ENCODE results near the gene CHRM2. TPM values are rescaled to one million over a fixed set of nuclear protein-coding genes. Genes with fewer than 3 reads are reported as not detected.
"Not testable (repeated sequence)": the region's sequence is repeated elsewhere in the genome, so short reads cannot be mapped to it uniquely, and the experiment has no call there.

Gene CHRM2
- total RNA-seq, result 5.3 TPM

DNA sequence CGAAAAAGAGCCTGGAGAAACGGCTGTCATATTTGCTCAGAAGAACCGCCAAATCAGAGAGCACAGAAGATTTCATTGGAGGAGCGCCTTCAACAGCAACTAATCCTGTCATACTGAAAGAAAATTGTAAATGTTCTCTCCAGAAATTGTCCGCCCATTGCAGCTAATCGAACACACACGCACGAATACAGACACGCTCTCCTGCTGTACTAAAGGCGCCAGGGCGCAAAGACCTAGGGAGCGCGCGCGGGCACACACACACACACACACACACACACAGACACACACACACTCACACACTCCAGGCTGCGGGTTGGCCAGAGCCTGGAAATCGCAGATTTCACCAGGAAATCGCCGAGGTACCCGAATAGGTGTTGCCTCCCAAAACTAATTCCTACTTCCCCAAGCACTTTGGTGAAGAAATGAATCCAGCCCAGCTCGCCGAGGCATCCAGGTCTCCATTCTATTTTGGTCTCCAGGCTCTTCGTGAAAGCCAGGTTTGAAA is at the start of gene CHRM2:
CHRM2 (plus strand) TSS at position 157 of the 505 bp plus-strand sequence. CDS start 146,214 bp downstream, outside the sequence.
- no peak for FAIRE-seq
- DNase-seq (ENCODE audit: low spot score in 2 of 2), result peak in 1 of 2 donors; percentile 11

DNA sequence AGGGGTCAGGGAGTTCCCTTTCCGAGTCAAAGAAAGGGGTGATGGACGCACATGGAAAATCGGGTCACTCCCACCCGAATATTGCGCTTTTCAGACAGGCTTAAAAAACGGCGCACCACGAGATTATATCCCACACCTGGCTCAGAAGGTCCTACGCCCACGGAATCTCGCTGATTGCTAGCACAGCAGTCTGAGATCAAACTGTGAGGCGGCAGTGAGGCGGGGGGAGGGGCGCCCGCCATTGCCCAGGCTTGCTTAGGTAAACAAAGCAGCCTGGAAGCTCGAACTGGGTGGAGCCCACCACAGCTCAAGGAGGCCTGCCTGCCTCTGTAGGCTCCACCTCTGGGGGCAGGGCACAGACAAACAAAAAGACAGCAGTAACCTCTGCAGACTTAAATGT is 37.1 kb upstream of the CHRM2 start:
- not testable (repeated sequence) for DNase-seq (ENCODE audit: low spot score in 2 of 2); FAIRE-seq

DNA sequence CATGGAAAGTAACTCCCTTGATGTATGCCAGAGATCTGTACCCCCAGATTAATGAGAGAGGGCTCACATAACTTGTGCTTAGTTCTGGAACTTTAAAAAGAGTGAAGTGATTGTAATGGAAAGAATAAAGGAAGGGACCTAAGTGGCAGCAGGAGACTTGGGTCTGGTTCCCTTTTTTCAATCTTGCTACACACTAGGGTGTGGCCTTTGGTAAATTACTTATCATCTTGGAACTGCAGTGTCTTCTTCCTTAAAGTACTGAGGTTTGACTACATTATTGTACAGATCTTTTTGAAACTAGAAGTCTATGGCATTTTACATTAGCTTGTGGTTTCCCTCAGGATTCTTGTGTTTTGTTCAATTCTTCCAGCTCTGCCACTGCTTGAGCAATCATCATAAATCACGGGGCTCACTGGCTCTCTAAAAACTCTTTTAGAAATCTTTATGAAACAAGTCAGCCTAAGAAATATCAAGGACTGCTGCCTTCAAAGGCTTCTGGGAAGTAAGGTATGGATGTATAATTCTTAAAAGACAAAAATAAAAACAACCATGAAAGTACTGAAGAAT is 22.5 kb upstream of the CHRM2 start:
- FAIRE-seq (no peak), DNase-seq (ENCODE audit: low spot score in 2 of 2) (no peak)

DNA sequence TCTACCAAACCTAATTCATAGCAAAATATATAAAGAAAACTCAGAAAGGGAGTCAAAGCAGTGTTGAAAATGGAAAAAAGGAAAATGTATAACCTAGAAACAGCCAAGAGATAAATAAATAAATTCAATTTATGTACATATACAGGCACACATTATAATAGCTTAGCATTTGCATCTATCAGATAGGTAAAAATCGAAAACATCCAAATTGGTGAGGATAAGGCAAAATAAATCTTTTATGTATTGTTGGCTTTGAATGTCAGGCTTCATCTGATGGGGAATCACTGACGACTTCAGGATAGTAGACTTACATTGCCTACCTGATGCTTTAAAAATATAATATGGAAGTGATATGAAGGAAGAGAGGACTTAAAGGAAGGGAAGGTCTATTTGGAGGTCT is 20.6 kb upstream of the CHRM2 start:
- DNase-seq (ENCODE audit: low spot score in 2 of 2) (no peak), FAIRE-seq (no peak)

DNA sequence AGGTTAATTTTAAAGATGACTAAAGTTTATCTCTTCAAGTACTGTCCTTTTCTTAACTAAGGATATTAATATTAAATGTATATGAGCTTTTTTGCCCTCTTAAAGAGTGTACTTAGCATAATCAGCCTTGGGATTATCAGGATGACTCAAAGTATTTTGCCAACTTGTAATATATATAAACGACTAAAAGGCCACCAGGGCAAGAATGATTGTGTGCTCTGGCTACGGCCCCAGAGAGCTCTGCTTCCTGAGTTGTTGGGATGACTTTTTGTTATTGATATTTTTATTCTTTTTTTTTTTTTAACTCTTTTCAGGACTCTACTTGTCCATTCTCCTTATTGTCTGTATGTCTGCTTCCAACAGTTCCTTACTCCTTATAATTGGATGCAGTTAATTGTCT is 14.8 kb upstream of the CHRM2 start:
- no peak for DNase-seq (ENCODE audit: low spot score in 2 of 2)
- FAIRE-seq, result no peak

DNA sequence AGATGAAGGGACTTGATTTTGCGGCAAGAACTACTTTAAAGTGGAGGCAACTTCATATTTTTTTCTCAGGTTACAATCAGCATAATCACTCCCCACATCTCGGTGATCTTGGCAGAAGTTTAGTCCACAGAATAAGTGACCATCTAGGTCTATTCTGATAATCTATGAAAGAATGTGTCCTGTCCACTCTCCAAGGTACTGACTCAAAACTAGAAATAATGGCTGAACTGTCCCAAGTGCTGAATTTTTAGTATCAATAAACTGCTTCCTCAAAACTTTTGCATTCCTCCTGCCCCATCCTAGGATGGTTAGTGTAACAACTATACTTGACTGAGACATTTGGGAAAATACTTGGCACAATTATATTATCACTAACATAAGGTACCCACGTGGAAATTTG is 10.9 kb upstream of the CHRM2 start:
- FAIRE-seq, result no peak
- DNase-seq (ENCODE audit: low spot score in 2 of 2), result no peak

DNA sequence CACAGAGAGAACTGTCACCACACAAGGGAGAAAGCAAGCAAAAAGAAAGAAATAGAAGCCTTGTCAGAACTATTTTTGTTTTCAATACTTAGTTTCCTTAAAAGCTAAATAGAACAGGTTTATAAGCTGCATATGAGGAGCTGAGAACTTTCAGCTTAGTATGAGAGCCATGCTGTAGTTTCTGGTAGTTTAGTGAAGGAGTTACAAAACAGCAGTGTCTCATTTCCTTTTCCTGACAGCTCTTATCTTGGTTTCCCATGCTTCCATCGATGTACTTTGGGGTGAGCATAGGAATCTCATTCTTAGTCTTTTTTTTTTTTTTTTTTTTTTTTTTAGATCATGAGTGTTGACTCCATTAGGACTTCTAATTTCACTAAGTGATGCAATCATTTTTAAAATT is 8.6 kb upstream of the CHRM2 start:
- FAIRE-seq (no peak), DNase-seq (ENCODE audit: low spot score in 2 of 2) (no peak)

DNA sequence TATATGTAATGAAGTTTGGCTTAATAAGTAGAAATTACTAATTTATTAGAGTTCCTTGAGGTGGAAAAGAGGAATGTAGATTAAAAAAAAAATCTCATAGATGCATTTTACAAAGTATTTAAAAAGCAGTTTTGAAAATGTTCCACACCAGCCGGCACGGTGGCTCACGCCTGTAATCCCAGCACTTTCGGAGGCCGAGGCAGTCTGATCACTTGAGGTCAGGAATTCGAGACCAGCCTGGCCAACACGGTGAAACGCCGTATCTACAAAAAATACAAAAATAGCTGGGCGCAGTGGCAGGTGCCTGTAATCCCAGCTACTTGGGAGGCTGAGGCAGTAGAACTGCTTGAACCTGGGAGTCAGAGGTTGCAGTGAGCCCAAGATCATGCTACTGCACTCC is 3.2 kb upstream of the CHRM2 start:
- DNase-seq (ENCODE audit: low spot score in 2 of 2) (no peak), FAIRE-seq (no peak)

DNA sequence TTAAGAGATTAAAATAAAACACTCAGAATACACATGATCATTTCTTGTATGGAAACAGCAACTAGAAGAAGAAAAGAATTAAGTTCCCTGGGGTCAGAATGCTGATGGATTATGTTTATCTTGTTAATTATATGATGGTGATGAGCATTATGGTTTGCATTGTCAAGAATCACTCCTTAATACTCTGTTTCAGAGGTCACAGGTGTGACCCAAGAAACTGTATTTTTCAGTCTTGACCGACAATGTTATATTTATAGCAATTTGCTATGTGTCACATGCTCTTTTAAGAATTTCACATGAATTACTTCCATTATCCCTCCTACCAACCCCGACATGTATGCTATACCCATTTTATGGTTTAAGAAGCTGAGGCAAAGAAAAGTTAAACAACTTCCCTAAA is 2.7 kb upstream of the CHRM2 start:
- no peak for DNase-seq (ENCODE audit: low spot score in 2 of 2)

DNA sequence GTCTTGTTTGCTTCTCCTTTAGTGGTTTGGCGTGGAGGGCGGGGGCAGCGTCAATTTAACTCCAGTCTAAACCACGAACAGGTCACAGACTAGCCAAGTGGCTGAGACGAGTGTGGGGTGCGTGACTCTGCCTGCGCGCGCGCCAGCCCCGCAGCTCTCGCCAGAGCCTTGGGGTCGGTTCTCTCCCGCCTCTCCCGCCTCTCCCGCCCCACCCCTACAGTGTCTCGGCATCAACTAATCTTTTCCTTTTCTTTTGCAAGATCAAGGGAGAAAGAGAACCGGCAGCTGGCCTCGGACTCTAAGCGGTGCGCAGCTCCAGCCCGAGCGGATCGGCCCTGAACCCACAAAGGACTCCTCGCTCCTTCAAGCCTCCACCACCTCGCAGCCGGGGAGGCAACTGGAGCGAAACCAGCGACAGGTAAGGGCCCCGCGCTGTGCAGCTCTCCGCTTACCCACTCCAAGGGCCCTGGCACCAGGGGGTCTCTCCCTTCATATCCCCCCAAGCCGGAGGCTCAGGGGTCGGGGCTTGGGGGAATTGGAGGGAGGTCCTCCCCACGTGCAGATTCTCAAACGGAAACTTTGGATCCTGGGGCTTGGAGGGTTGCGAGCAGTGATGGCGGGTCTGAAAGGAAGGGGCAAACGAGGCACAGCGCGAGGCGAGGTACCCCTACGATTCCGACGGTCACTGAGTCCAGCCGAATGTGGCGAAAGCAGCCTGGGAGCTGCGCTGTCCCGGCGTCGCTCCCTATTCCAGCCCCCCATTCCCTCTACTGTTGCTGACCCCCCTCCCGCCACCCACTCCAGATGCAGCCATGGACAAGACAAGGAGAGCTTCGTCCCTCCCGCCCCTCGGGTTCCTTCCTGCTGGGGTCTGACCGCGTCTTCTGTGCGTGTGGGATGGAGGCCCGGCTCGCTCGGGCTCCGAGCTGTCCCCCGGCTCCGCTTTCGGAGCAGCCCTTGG is 829 bp downstream of the CHRM2 start:
- peak in 1 of 2 donors; percentile 26 for DNase-seq (ENCODE audit: low spot score in 2 of 2)
- FAIRE-seq, result no peak

More for the DNA sequence above, 2.7 kb upstream of the CHRM2 start:
- FAIRE-seq, result no peak

DNA sequence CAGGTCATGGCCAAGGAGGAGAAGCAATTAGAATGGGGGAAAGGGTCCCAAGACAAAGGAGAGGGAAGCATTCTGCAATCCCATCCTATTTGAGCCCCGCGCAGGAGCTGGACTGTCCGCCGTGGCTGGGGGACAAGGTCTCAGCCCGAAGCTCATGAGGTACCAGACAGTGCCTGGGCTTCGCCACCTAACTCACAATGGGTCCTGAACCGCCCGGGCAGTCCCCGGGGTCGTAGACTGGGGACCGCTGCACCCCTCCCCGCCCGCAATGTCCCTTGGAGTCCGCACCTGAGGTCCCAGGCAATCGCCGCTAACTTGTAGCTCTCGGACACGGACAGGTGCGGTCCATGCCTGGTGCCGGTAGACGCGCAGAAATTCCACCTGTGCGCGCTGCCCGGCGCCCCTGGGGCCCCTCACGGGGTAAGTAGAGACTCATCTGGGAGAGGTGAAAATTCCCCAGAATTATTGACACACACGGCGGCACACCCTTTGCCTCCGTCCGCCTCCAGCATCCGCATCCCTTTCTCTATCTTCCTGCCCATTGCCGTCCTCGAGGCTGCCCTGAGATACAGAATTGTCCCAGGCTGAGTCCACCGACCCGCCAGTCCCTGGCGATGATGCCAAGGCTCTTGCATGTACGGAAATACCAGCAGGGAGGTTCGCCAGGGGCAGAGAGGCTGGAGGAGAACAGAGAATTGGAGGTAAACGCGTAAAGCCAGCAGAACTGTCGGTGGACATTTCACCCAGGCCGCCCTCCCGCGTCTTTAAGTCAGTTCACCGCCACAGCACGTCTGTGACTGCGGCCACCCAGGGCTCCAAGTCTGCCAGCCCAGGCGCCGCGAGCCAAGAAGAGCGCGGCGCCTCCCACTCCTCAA is 1.8 kb downstream of the CHRM2 start:
- no peak for FAIRE-seq

DNA sequence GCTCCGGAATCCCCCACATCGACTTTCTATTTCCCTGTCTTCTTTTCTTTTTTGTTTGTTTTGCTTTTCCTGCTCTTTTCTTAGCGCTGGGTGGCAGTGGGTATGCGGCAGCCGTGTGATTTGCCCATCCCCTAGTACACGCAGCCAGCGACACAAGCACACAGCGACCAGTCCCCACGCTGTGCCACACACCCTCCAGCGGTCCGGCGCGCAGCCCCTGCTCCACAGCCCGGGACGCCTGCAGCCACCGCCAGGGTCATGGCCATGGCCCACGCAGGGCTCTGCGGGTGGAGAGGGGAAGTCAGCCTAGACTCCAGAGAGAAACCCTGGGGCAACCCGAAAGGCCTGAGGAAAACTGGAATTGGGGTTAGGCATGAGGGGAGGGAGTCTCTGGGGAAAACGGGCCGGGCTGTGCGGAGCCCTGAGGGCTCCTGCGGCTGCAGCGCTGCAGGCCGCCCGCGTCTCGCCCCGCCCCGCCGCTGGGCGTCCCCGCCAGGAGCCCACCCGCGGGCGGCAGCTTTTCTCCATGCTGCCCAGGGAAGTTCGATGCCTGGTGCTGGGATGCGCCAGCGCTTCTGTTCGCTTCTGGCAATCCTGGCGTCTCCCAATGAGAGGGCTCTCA is 2.5 kb downstream of the CHRM2 start:
- no peak for FAIRE-seq
- peak in 1 of 2 donors; percentile 16 for DNase-seq (ENCODE audit: low spot score in 2 of 2)

More for the DNA sequence above, 1.8 kb downstream of the CHRM2 start:
- no peak for DNase-seq (ENCODE audit: low spot score in 2 of 2)

DNA sequence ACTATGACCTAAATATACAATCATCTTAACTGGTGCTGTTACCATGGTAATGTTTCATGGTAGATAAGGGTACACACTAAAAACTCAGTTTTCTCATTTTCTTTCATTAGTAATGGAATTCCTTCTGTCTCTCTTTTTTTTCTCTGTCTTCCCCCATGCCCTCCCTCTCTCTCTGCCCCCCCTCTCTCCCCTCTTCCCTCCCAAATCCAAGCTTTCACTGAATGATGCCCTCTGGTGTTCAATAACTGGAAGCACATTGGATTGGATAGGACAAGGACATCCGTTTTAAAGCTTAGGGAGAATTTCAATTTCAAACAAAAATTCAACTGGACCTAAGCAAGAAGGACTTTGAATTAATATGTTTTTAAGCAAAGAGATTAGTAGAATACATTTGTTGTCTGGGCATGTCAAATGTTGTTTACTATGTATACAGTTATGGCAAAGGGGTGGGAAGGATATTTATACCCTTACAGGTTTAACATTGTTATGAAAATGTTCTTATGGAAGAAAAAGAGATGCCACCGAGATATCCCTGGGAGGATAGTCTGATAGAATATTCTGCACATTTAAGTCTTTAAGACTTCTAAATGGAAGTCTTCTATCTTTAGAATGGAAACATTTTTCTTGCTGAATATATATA is 6.1 kb downstream of the CHRM2 start:
- peak in 1 of 2 donors; percentile 9 for DNase-seq (ENCODE audit: low spot score in 2 of 2)
- no peak for FAIRE-seq

DNA sequence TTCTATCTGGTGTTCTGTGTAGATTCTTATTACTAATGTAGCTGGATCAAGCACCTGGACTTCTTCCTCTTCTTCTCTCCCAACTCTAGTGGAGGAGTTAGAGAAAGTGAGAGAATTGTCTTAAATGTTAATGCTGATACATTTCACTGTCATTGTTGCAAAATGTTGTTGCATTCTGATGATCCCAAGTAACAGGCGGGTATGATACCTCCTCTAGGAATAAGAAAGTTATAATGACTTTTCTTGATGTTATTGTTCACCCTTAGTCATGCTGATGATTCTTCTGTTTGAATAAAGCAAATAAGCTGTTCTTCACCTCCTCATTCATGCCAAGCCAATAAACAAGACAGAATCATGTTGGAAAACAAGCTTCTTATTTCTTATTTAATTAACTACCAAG is 9.1 kb downstream of the CHRM2 start:
- FAIRE-seq (no peak), DNase-seq (ENCODE audit: low spot score in 2 of 2) (no peak)

DNA sequence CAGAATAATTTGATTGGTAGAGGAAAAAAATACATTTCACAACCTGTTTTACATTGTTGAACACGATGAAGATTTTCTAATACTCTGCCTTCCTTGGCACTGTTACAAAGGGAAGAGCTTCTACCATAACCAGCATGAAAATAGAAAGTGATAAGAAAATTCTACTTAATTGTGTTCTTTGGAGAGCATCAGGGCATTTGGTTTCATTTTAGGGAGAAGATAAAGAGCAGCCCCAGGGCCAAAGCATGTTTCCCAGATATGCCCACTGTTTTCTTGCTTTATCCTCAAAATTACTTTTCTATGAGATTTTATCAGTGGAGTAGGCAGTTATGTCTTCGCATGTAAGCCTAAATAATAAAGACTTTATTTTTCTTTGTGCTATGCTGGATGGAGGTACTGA is 9.5 kb downstream of the CHRM2 start:
- DNase-seq (ENCODE audit: low spot score in 2 of 2) (no peak), FAIRE-seq (no peak)

DNA sequence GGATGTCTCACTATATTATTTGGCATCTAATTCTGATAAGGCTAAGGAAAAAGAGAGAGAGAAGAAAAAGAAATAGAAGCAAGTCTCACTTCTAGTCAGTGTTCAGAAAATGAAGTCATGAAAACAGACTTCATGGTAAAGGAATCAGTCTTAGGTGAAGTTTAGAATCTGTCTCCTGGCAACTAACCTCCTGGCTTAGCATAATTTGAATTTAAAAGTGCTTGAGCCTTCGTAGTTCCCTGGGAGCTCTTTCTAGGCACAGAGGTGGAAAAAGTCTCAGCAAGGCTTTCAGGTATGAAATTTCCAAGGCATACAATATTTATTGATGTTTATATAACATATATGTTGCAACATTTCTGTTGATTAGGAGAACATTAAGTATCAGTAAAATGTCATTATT is 10.4 kb downstream of the CHRM2 start:
- DNase-seq (ENCODE audit: low spot score in 2 of 2) (no peak), FAIRE-seq (no peak)

DNA sequence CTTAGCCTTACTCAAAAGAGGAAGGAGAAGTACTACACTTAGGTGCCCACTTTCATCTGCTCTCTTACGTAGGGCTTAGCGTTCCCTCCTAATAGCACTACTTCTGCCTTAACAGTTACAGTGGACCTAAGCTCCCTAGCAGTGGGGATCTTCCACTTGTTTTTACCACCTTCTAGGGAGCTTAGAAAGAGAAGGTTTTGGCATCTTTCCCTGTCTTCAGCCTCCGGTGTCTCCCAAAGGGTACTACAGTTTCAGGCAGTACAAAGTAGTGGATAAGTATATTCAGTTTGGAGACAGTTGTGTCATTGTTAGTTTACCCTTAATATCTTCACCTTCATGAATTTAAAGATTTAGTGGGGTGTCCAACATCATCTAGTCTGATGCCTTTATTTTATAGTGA is 14.6 kb downstream of the CHRM2 start:
- FAIRE-seq, result no peak
- no peak for DNase-seq (ENCODE audit: low spot score in 2 of 2)

DNA sequence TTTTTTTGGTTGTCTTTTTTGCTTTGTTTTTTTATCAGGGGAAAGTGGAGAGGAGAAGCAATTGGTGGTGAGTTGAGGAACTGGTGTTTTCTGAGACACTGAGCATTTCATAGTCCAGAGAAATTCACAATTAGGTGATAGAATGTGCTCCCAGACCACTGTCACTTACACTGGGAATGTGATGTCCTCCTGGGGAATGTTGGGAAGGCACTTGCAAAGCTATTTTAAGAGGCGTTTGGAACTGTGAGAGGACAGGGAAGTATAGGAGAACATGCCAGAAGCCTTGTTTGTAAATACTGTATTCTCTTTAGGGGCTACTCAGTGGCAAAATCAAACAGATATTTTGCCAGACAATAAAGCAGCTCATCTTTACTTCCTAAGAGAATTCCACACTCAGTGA is 16.0 kb downstream of the CHRM2 start:
- FAIRE-seq (no peak), DNase-seq (ENCODE audit: low spot score in 2 of 2) (no peak)

DNA sequence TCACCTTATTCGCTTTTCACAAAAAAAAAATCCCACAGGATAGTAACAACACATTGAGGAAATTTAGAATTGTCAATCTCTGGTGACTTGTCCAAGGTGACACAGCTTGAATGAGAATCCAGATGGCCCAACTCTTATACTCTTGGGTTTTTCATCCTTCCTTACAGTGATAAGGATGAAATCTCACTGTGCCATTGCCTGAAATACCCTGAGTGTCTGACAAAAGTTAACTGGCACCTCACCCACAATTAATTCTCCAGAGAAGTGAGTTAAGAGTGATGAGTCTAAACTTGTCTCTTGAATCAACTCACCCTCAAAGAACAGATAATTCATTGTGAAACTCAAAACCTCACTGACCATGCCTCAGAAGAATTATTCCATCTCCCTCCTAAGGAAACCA is 18.9 kb downstream of the CHRM2 start:
- DNase-seq (ENCODE audit: low spot score in 2 of 2) (no peak), FAIRE-seq (no peak)

DNA sequence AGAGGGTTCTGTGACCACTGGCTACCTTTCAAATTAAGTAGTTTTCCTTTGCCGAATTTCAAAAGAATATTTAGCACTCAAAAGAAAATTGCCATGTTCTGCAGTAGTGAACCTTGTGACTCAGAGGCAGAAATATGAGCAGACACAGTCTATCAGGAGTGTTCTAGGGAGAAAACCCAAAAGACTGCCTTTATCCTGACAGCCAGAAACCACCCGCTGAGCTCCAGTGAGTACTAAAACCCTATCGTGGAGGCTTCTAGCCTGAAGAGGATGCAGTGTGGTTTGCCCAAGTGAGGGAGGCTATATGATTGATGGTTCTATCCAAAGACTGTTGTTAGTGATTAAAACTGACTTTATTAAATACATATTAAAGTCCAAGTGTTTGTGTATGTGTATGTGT is 21.9 kb downstream of the CHRM2 start:
- no peak for FAIRE-seq
- DNase-seq (ENCODE audit: low spot score in 2 of 2), result no peak

Data from frontal cortex (tissue), 4 donors.